Measurements from ENCODE around the gene PTPRJ. TPM values are rescaled to one million over a fixed set of nuclear protein-coding genes. Genes with fewer than 3 reads are reported as not detected.

The PTPRJ gene
- total RNA-seq, 1 donor from 2014 or later: 18.6 TPM

DNA sequence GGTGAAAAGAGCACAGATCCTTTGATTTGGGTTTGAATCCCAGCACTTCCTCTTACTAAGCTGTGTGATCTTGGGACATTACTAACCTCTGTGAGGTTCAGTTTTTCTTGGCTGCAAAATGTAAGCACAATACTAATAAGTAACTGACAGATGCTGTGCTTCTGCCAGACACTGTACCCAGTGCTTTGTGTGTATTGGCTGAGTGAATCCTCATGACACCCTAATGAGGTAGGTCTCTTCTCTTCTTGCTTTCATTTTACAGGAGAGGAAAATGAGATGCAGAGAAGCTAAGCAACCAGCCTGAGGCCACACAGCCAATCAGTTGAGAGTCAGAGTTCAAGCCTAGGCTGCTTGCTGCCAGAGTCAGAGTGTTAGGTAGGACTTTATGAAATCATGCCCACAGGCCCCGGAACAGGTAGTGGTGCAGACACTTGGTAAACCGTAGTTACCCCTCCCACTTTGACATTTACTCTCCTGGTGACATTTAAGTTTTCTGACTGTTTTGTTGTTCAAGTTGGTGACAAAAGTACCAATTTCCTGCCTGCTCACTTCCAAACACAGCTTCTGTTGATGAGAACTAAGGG lies 21.2 kb downstream of the PTPRJ start:
- Mint-ChIP-seq H3K9me3 (no peaks in the 10 kb centered on the region), H3K27me3 (no peaks in the 10 kb centered on the region), H3K4me1 (ENCODE audit: unreplicated experiment) (peaks cover 45% of the 10 kb centered on the region), H3K27ac (peak overlapping the region; percentile 74), H3K36me3 (no peaks in the 10 kb centered on the region), H3K4me3 (no peak overlapping the region)
- no peak for DNase-seq (ENCODE audit: extremely low spot score, unreplicated experiment)
- TF ChIP-seq, protein P1, sequence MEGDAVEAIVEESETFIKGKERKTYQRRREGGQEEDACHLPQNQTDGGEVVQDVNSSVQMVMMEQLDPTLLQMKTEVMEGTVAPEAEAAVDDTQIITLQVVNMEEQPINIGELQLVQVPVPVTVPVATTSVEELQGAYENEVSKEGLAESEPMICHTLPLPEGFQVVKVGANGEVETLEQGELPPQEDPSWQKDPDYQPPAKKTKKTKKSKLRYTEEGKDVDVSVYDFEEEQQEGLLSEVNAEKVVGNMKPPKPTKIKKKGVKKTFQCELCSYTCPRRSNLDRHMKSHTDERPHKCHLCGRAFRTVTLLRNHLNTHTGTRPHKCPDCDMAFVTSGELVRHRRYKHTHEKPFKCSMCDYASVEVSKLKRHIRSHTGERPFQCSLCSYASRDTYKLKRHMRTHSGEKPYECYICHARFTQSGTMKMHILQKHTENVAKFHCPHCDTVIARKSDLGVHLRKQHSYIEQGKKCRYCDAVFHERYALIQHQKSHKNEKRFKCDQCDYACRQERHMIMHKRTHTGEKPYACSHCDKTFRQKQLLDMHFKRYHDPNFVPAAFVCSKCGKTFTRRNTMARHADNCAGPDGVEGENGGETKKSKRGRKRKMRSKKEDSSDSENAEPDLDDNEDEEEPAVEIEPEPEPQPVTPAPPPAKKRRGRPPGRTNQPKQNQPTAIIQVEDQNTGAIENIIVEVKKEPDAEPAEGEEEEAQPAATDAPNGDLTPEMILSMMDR (conservative IDR thresholded peaks at IDR 0.05): no peak

DNA sequence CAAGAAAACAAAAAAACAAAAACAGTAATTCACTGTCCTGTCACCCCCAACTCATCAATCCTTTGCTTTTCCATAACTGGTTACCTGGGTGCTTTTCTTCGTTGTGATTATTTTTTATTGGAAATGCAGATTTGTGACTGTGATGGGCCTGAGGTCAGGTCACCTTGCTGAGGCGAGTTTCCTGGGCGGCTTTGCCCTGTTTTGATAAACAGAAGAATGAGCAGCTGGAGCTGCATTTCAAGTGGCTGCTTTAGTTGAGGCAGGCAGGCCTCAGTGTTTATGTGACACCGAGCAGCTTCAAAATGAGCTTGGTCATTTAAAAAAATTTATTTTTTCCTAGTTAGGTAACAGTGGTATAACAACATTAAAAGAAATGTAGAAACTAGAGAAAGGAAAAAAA lies 22.2 kb downstream of the PTPRJ start:
- Mint-ChIP-seq H3K27ac (no peak overlapping the region), H3K4me1 (ENCODE audit: unreplicated experiment) (peaks cover 44% of the 10 kb centered on the region), H3K4me3 (no peak overlapping the region), H3K9me3 (no peaks in the 10 kb centered on the region), H3K36me3 (no peaks in the 10 kb centered on the region), H3K27me3 (no peaks in the 10 kb centered on the region)
- TF ChIP-seq, protein P1 (conservative IDR thresholded peaks at IDR 0.05): no peak
- no peak for DNase-seq (ENCODE audit: extremely low spot score, unreplicated experiment)

DNA sequence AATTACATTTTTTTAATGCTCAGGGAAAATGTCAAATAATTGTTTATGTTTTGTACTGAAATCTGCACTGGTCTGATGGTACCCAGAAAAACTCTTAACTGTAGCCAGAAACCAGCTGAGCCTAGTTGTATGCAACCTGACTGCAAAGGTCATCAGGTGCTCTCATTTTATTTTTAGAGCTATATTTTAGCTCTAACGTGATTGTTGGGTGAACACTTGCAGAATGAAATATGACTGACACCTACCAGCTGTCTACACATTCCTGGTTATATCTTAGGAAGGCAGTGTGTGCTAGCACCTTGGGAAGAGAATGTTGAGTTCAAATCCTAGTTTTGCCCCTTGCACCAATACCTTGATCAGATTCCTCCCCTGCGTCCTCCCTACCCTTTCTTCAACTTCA lies 23.6 kb downstream of the PTPRJ start:
- TF ChIP-seq, protein P1 (conservative IDR thresholded peaks at IDR 0.05): no peak
- Mint-ChIP-seq H3K27me3 (no peaks in the 10 kb centered on the region), H3K27ac (peak overlapping the region; percentile 8), H3K4me1 (ENCODE audit: unreplicated experiment) (peaks cover 35% of the 10 kb centered on the region), H3K9me3 (no peaks in the 10 kb centered on the region), H3K36me3 (no peaks in the 10 kb centered on the region), H3K4me3 (no peak overlapping the region)
- DNase-seq (ENCODE audit: extremely low spot score, unreplicated experiment): no peak

DNA sequence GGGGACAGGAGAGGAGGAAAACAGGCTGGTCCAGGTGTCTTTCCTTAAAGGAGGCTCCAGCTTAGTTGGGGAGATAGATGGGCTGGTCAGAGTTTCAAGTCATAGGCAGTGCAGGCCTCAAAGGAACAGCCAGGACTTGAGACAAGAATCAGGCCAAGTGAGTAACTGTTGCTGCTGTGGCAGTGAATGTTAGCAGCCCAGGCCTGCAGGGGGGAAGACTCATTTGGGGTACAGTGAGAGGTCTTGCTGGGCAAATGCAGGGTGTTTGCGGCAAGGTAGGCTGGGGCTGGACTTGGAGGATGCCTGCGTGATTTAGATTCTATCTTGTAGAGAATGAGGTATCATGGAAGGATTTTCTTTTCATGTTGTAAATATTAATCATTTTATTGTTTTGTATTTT lies 24.1 kb downstream of the PTPRJ start:
- no peaks in the 10 kb centered on the region for H3K36me3 Mint-ChIP-seq
- H3K27me3 Mint-ChIP-seq: no peaks in the 10 kb centered on the region
- DNase-seq (ENCODE audit: extremely low spot score, unreplicated experiment): no peak
- H3K27ac Mint-ChIP-seq: peak overlapping the region; percentile 8
- H3K9me3 Mint-ChIP-seq: no peaks in the 10 kb centered on the region
- no peak overlapping the region for H3K4me3 Mint-ChIP-seq
- peaks cover 33% of the 10 kb centered on the region for H3K4me1 Mint-ChIP-seq (ENCODE audit: unreplicated experiment)
- TF ChIP-seq, protein P1 (conservative IDR thresholded peaks at IDR 0.05): no peak

DNA sequence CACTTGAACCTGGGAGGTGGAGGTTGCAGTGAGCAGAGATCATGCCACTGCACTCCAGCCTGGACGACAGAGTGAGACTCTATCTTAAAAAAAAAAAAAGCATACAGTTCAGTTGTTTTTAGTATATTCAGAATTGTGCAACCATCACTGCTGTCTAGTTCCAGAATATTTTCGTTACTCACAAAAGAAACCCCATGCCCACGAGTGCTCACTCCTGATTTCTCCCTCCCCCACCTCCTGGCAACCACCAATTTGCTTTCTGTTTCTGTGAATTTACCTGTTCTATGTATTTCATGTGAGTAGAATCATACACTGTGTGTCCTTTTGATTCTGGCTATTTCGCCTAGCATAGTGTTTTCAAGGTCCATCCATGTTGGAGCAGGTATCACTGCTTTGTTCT lies 24.8 kb downstream of the PTPRJ start:
- DNase-seq (ENCODE audit: extremely low spot score, unreplicated experiment): no peak
- peak overlapping the region; percentile 11 for H3K27ac Mint-ChIP-seq

More for the DNA sequence above, 24.8 kb downstream of the PTPRJ start:
- Mint-ChIP-seq H3K27me3 (no peaks in the 10 kb centered on the region), H3K4me1 (ENCODE audit: unreplicated experiment) (peaks cover 33% of the 10 kb centered on the region), H3K4me3 (no peak overlapping the region), H3K36me3 (no peaks in the 10 kb centered on the region), H3K9me3 (no peaks in the 10 kb centered on the region)
- TF ChIP-seq, protein P1 (conservative IDR thresholded peaks at IDR 0.05): no peak

All from type B pancreatic cell (in vitro differentiated cells).